ENCODE measurements around the gene CFAP65.

The CFAP65 gene

DNA sequence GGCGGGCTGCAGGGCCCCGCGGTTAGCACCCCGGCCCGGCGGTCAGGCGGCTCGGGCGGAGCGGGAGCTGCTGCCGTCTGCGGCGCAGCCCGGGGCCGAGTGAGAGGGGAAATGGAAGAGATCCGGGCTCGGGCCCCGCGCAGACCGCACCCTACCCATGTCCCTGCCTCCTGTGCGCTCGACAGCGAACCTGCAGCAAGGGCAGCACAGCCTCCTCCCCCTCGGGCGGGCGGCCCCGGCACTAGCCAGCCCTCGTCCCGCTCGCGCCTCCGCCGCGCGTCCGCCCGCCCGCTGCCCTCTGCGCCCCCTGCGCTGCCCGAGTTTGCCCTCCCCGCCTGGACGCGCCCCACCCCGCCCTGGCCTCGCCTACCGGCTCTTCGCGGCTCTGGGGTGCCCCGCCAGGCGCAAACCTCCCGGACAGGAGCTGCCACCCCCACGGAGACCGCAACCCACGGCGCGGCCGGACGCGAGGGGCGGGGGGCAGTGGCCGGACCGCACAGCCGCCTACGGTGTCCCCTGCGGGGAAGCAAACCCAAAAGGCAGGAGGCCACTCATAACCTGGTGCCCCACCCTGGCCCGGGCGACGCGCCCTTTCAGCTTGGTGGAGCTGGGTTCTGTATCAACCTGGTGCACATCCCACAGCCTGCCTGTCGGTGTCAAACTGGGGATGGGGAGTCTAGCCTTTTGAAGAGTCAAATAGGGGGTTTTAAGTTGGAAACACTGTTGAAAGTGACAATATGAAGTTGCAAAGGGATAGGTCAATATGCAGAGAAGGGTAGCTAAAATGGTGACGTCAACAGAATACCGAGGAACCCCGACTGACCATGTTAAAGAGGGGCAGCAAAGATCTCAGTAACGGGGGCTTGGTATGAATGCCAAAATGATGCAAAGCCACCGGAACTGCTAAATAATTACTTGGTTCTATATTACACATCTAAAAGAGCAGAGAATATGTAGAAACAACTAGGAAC, 19.8 kb upstream of the CFAP65 start, which contains the start of gene IHH:
Gene IHH, minus strand, starts transcription at position 101 of the 971 bp plus-strand sequence. CDS start 454 bp downstream, outside the sequence.
- ATAC-seq = no peak

DNA sequence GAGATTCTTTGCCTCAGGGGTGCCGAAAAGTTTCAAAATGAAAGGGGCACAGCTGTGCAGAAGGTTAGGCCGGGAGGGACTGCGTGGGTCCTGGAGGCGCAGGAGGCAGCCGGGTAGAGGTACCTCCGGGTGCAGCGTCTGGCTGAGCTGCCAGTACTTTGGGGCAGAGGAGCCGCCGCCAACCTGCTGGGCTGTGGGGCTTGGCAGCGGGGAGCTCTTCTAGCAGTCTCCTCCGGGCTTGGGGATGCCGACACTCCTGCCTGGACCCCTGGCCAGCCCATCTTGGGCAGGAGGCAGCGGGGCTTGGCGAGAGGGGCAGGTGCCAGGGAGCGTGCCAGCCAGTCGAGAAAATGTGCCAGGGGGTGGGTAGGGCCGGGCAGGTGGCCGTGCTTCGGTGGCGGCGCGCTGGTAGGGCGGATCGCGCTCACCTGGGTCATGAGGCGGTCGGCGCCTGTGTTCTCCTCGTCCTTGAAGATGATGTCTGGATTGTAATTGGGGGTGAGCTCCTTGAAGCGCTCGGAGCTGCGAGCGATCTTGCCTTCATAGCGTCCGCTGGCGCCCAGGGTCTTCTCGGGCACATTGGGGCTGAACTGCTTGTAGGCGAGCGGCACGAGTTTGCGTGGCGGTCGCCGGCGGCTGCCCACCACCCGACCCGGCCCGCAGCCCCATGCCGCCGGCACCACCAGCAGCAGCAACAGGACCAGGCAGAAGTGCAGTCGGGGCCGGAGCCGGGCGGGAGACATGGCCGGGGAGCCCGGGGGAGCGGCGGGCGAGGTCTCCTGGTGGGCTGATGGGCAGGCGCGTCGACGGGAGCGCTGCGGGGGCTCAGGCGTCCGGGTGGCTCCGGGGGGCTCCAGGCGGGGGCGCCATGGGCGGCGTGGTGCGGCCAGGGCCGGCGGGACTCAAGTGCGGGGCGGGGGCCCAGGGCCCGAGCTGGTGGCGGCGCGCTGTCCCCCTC, 18.7 kb upstream of the CFAP65 start:
- ATAC-seq = no peak

DNA sequence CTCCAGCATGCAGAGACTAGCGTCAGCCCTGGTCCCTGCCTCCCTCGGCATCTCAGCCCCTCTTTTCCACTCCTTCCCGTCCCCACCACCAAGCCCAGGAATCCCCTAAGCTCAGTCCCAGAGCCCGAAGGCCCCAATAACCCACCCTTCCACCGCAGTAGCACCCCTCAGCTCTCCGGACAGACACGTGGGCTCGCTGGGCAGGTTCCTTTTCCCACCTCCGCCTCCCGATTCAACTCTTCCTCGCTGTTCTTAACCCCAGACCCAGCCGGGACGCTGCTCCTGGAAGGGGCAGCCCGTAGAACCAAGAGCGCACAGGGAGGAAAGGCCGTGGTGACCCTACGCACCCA, 18.0 kb upstream of the CFAP65 start:
- no peak for ATAC-seq

DNA sequence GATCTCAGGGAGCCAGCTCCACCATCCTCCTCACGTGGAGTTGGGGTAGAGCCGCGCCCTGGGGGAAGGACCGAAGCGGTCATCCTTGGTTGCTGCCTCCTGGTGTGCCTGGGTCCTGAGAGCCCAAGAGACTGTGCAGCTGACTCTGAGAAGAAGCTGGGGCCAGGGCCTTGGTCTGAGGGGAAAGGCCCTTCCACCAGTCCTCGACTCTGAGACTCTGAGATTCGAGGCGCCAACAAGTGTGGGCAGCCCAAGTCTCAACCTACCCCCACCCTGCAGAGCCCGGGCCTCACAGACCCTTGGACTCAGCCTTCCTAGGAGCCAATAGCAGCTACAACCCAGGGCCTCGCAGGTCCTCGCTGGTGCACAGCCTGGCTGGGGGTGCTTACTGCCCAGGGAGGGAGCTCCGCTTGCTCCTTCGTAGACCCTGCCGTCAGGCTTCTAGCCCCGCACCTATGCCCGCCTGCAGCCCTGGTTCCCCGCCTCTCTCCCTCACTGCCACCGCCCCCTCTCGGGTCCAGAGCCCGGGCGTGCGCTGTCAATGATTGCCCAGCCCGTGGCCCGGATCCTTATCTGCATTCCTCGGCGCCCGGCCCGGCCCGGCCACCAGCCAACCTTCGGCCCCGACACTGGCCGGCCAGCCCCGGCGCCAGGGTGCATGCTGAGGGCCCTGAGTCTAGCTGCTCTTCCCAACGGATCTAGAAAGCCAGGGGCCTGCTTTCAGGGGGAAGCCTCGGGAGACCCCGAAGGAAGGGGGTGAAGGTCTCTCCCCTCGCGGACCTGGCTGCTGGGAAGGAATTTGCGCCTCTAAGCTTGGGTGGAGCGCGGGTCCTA, 17.4 kb upstream of the CFAP65 start:
- ATAC-seq = no peak

DNA sequence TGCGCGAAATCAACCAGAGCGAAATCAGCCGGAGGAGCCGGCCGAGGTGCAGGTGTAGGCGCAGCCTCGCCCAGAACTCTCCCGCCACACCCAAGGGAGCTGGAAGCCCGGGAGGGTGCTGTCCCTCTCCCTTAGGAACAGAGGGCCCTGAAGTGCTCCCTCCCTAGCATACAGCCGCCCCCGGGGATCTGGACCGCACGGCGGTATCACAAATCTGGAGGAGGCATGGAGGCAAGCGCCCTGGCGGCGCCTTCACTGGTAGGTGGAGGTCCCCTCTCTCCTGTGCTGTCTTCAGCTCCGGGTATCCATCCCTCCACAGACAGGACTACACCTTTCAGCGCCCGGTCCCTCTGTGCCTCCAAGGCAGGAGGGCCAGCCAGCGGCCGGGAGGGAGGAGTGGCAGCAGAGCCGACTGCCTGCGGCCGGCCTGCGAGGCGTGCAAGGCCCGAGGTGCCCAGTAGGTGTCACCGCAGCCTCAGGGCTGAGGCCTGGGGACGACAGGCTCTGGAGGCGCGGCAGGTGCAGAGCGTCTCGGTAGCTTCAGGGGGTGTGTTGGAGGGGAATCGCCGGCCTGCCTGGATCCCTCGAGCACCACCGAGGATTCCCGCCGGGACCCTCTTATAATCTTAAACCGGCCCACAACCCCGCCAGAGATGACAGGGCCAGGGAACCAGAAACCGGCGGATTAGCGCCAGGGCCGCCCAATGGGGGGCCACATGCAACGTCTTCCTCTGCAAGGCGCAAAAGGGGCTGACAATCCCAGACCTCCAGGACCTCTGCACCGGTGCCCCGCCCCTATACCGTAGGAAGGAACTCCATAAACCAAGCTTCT, 16.6 kb upstream of the CFAP65 start:
- peak; percentile 91 to 95 for ATAC-seq

DNA sequence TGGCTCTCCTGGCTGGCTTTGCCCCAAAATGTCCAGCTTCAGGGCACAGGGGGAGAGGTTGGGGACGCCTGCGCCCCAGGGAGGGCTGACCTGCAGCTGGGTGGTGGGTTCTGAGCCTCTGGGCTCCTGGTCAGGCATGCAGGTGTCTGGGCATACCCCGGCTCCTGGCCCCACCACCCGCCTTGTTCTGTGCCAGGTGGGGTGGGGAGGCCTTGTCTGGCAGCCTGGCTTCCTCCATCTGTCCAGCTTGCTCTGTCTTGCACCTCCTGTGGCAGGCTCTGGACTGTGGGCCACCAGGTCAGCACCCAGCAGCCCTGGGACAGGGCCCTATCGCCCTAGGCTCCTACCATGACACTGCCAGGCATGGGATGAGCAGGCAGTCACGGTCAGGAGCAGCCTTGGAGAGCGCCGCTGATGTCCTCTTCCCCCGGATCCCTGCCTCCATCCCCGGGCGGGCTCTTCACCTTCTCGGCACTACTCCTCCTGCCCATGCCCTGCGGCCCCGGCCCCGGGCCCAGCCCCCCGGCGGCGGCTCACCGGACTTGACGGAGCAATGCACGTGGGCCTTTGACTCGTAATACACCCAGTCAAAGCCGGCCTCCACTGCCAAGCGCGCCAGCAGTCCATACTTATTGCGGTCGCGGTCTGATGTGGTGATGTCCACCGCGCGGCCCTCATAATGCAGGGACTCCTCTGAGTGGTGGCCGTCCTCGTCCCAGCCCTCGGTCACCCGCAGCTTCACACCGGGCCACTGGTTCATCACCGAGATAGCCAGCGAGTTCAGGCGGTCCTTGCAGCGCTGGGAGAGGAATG, 15.8 kb upstream of the CFAP65 start:
- no peak for ATAC-seq

DNA sequence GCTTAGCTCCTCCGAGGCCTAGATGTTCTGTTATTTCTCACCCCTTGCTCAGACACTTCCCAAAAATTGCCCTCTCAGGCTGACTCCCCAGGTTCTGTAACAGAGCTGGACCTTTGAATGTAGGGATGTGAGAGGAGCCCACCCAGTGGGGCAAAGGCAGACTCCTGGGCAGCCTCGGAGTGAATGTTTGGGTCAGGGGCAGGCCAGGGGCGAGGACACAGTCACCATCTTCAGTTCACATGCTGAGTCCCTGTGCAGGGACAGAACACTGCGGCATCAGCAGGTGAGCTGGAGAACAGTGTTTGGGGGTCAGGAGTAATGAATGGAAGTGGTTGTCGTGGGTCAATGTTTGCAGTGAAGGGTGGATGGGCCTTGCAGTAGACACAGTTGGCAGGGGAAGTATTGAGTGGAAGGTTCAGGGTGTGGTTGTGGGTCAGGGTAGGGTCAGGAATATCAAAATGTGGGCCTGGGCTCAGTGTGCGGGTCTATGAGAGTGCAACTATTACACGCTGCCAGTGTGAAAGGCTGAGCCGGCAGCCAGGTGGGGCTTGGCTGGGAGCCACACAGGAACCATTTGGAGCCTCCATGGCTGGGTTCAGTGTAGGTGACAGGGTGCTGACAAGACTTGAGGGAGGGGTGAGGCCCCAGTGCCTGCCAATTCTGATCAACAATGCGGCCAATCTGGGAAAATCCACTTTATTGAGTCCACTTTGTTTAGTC, 15.0 kb upstream of the CFAP65 start:
- no peak for ATAC-seq

DNA sequence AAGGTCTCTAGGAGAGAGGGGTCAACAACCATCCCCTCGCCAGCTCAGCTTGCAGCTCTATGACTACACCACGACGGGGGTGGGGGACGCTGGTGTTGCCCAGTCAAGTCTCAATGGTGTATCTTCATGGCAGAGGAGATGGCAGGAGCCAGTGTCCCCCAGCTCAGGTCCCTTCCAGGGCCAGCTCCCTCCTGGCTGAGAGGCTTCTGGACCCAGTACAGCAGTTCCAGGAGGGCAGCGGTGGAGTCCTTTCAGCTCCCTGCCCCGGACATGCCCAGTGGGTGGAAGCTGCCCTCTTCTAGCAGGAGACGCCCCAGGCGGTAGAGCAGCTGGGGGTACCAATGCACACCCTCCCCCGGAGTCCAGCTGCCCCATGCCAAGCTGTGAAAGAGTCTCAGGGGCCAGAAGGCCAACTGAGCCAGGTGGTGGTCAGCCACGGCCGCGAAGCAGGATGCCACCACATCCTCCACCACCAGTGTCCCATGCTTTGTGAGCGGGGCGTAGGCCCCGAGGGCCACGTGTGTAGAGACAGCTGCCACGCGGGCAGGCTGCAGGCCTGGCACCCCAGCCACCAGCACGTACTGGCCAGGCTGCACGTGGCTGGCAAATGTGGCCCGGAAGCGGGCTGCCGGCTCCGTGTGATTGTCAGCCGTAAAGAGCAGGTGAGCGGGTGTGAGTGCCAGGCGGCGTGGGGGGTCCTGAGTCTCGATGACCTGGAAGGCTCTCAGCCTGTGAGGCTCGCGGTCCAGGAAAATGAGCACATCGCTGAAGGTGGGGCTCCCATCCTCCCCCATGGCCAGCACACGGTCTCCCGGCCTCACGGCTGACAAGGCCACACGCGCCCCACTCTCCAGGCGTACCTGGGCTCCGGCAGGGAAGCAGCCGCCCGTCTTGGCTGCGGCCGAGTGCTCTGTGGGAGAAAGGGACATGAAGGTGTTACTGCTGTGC, 13.9 kb upstream of the CFAP65 start:
- ATAC-seq = no peak

DNA sequence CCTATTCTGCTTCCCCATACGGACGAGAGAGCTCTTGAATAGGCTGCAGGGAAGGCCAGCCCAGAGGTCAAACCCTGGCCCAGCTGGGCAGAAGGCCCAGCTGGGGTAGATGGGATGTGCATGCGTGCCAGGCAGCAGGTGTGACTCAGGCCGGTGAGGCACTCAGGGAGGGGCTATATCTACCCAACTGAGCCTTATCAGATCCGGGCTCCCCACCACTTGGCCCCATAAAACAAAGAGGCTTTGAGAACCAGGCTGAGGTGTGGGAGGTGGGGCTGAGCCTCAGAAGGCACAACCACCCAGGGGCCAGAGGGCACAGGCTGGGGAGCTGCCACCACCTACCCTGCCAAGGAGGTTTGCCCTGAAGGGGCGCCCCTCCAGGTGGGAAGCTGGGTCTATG, 8.0 kb upstream of the CFAP65 start:
- no peak for ATAC-seq

DNA sequence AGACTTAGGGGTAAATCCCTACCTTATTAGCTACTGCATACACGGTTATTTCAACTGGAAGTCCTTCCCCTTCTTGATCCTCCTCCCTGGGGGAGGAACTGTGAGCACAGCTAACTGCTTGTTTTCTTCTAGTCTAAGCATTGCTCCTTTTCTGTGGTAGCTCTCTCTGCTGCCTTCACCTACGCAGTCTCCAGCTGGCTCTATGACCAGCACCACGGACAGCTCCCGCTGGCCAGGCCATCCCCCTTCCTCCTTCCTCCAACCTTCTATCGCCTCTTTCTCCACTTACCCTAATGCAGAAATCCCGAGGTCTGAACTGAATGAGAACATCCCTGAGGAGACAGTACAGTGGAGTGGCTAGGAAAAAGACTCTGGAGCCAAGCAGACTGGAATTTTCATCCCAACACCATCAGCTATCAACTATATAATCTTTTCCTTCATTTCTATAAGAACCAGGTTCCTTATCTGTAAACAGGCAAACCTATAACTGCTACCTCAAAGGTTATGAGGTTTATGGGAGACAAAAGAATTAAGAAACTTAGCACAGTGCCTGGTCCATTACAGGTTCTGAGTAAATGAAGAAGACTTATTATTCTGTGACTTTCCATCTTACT, 4.7 kb upstream of the CFAP65 start:
- no peak for ATAC-seq

DNA sequence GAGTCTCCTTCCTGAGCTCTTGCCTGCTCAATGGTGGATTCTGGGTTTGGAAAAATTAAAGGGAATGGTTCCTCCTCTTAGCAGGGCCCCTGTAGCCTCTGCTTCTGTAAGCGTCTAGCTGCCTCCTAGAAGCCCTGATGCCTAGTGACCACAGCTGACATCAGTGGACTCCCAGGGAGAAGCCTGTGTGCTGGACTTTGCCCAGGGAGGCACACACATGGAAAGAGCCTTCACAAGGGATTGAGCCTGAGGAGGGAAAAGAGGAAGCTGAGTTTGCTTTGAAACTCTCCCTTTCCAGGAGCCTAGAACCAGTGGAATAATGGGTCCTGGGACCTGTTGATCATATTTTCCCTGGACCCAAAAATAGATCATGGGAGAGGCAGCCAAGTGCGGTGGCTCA, 1.4 kb upstream of the CFAP65 start:
- ATAC-seq = no peak

DNA sequence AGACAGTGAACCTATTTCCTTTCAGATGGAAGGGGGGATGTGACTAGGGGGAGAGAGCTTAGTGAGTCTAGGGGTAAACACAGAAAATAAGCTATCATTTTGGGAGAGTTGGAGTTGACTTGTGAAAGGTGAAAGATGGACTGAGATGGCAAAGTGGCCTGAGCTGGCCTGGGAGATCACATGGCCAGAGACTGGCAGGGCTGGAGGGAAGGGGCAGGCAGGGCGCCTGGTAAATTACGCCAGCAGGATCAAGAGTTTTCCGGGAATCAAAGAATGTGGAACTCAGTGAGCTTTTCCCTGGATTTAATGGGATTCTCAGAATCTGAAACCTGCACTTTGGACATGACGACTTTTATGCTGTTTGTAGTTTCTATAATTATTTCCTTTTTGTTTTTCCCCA, 841 bp upstream of the CFAP65 start:
- ATAC-seq = no peak

DNA sequence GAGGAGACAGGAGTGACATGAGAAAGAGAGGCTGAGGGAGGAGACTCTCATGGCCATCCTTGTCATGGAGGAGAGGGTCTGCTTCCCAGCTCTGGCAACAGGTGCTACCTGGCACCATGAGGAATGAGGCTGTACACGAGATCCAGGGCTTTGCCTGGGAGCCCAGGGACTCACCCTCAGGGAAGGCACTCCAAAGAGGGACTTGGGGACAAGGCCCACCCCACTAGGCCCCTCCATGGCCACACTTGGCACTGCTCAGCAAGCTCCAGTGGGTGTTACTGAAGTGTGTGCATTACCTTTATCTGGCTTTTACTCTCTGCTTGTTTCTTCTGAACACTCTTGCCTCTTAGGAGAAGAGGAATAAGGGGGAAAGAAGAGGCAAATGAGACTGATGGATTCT, 2.7 kb downstream of the CFAP65 start:
- ATAC-seq = no peak

DNA sequence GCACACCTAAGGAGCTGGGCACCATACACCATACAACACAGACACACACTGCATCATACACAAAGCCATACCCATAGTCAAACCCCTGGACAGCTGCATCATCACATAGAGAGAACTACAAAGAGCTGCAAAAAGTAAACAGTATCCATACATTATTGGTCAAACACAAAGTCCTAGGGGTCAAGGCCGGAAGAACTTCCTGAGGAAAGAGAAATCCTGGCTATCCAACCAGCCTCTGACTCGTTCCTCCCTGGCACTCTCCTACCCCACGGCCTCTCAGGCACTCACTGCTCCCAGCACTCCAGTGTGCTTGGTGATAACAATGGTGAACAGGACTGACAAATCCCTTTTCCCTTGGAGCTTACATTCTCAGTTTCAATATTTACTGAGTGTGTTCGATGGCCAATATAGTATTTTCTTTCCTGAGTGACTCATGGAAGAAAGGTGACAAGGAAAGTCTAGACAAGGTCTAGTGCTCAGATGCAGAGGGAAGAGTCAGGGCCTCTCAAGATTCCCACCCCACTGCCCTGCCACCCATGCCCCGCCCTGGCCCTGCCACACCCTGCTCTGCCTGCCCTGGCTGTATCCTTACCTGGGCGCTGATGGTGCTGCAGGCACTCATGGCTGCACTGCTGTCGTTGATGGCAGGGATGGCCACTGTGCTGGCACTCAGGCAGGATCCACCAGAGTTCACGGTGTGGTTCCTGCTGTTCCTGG, 3.4 kb downstream of the CFAP65 start:
- ATAC-seq = no peak

DNA sequence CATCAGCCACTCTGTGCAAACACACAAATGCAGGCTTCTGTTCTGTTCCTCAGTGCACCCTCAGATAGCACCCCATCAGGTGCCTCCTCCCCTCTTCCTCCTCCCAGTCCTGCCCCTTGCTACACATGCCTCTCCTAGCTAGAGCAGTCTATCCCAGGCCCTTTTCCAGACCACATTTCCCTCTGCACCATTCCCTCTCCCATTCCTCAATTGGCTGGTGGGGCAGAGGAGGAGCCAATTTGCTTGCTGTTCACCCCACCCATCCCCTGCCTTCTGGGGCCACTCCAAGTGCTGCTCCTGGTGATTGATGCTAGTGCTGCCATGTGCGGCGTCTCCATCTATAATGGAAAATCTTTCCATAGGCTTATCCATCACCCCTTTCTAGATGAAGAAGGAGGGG, 5.4 kb downstream of the CFAP65 start:
- no peak for ATAC-seq

DNA sequence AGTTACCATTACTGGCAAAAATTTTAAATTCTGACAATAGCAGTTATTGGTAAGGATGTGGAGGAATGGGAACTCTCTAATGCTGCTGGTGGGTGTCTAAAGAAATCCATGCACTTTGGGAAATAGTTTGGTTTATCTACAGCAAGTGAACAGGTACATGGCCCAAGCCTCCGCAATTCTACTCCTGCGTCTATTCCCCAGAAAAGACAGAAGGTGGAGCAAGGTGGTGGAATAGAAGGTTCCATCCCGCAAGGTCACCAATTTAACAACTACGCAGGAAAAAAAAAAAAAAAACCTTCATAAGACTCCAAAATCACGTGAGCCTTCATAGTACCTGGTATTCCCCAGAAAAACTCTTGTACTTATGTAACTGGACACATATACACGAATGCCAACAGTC, 6.5 kb downstream of the CFAP65 start:
- no peak for ATAC-seq

DNA sequence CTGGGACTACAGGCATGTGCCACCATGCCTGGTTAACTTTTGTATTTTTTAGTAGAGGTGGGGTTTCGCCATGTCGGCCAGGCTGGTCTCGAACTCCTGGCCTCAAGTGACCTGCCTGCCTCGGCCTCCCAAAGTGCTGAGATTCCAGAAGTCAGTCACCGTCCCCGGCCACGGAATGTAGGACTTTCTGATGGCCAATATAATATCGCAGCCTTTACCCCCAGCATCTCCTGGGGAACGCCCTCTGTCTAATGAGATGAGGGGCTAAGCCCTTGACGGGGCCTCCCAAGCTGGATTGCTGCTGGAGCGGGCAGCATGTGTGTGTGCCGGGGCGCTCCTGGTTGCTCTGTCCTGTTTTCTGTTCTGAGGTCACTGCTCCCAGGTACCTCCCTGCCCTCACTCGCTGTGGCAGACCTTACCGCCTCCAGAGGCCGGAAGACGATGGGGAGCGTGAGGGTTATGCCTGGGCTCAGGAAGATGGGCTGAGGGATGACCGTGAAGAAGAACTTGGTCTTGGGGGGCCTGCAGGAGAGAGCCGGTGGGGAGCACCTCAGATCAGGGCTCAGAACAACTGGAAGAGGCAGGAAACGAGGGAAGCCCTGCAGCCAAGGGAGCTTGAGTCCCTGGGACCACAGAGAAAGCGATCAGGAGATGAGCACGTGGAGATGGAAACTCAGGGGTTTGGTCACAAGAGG, 9.1 kb downstream of the CFAP65 start:
- ATAC-seq = no peak
